Activated gamma-delta T cell (primary cell): ENCODE data around the gene ATP1B3.
"Not testable (repeated sequence)": the region's sequence is repeated elsewhere in the genome, so short reads cannot be mapped to it uniquely, and the experiment has no call there.

ENCODE experiments used
- DNase-seq: peaks from one replicate; lab custom pipeline; 2025; lab: John Stamatoyannopoulos, UW

Gene ATP1B3

DNA sequence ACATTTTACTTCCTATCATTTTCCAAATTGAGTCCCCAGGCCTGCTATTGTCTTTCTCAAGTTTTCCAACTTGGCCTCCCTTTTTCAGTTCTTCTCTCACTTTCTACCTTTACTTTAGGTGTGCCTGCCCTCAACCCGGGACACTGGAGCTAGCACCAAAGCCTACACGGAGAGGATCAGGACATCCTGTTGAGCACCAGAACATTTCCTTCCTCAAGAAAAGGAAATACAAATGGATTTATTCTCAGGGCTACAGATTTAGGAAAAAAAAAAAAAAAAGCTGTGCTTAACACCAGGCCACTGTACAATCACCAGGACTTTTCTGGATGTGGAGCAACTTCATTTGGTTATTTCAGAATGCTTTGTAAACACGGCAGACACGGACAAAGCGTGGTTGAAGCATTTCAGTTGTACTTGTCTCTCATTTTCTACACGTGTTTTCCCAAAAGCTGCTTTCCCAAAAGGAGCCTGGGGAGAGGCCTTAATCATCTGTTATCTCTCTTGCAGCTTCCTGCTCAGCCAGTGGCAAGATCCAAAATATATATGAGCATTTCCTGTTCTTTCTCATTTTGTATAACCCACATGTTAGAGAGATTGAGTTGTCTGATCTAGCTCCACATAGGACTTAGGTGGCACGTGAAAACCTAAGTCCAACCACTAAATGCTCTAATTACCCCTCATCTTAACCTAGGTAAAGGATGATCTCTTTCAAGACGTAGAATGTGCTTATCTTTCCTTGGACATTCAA lies 15.5 kb upstream of the ATP1B3 start:
- DNase-seq, result no peak

DNA sequence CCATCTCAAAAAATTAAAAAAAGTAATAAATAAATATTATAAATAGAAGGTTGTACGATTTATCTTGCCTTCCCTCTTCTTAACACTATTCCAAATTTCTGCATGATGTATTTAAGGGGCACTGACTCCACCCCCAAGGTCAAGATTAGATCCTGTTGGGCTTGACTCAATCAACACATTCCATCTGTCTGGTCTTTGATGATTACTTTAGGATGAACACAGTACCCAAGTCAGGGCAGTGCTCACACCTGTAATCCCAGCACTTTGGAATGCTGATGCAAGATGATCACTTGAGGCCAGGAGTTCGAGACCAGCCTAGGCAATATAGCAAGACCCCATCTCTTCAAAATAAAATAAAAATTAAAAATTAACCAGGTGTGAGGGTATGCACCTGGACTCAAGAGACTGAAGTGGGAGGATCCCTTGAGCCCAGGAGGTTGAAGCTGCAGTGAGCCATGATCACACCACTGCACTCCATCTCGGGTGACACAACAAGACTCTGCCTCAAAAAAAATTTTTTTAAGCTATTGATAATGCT lies 14.1 kb upstream of the ATP1B3 start:
- DNase-seq, result no peak

DNA sequence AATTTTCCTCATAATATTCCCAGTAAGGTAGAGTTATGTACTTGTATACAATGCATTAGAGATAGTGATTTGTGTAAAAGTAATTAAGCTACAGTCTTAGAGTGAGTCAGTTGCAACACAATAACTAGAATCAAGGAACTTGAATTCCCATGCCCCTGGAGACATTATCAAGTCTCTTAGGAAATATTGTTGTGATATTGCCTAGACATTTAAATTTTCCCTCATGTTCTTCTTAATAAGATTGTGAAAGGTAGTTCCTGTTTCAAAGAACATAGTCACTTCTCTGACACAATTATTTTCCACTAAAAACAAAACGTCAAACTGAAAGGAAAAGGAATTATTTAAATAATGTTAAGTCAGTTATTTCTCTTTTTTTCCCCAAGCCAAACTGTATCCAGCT lies 13.0 kb upstream of the ATP1B3 start:
- DNase-seq, result no peak

DNA sequence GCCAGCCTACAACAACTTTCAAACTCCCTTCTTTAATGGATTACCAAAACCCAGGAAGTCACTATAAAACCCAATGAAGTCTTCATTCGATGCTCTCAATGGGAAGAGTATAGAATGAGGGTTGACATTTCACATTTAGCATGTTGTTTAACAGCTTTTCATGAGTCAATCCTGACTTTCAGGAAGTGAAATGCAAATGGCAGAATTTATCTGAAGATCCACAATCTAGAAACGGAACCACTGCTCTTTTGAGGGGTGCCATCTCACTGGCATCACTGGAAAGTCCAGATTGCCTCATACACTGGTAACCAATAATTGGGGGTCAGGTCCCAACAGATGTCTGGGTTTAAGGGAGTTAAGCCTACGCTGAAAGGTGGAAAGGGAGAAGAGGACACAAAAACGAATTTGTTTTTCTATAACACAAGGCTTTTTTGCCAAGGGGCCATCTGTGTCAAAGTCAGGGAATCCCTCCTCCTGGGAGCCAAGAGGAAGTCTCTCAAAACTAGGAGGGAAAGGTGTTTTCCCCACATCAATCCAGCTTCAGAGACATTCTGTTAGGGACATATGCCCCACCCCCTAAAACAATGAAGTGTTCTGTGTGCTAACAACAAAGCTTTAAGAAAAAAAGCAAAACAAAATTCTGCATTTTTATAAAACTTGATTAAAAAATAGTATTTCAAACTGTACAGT lies 12.0 kb upstream of the ATP1B3 start:
- no peak for DNase-seq

DNA sequence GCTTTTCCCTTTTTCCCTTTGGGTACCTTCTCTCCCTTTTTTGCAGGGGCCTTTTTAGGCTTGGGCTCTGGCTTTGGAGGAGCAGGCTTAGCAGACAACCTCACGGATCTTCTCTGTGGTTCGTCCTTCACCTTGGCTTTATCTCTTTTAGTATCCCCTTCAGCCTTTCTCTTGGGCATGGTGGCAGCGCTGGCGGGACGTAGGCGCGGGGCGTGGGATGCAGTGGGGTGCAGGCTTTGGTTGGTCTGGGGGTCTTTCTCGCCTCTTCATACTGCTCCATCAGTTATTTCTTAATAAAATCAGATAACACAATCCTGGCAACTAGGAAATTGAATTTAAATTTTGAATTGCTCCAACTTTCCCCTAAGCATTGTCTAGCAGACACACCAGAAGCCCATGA lies 11.3 kb upstream of the ATP1B3 start:
- no peak for DNase-seq

DNA sequence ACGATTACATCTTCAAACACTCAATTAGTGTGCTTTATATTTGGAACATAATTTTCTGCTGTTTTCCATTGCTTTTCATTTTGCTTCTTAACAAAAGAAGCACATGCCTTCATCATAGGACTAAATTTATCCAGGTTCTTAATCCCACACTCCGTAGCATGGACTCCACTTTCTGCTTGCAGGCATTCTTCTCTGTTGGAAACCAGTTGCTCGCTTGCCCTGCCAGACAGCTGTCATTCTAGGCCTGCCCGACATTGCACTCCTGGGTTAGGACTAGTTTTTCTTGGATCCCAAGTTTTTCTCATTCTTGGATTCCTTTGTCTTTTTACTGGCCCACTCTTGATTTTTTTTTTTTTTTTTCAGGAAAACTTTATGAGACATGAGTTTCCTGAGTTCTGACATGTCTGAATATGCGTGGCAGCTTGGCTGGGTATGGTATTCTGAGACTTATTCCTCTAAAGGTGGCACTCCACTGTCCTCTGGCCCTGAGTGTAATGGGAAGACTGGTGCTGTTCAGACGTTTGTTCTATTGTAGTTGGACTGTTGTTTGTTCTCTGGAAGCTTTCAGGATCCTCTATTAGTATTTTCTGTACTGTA lies 6.3 kb upstream of the ATP1B3 start:
- DNase-seq, result no peak

DNA sequence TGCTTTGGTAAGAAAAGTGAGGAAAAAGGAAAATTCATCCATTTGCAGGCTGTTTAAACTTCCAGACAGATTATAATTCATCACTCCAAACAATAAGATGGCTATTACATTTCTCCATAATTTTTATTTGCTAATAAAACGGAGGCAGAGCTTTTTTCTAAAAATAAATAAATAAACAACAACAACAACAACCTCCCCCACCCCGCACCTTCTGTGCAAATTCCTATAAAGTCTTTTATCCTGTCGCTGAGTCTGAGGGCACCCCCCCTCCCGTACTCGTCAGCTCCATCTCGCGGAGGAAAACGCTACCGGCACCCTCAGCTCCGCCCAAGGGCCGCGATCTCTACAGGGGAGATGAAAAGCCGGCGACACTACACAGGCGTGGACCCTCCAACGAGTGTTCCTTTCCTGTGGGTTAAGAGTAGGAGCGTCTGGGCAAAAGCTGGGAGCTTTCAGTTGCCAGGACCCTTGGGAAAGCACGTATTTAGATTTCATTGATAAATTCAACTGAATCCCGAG lies 1.0 kb upstream of the ATP1B3 start:
- DNase-seq, result peak; percentile 33

DNA sequence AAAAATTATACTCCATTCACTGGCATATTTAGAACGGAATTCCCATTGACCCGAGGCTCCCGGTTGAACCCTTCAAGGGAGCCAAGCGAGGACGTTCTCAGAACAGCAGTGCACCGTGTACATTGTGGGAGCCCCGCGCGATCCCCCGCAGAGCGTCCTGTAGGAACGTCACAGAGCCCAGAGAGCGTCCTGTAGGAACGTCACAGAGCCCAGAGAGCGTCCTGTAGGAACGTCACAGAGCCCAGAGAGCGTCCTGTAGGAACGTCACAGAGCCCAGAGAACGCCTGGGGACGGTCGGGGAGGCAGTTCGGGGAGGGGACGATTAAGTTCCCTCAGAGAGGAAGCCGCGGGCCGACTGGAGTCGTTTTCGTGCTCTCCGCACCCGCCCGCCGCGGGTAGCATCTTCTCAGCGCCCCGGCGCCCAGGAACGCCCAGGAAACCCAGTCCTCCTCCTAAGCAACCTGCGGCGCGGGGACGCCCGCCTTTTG lies 506 bp upstream of the ATP1B3 start:
- DNase-seq, result peak; percentile 73

DNA sequence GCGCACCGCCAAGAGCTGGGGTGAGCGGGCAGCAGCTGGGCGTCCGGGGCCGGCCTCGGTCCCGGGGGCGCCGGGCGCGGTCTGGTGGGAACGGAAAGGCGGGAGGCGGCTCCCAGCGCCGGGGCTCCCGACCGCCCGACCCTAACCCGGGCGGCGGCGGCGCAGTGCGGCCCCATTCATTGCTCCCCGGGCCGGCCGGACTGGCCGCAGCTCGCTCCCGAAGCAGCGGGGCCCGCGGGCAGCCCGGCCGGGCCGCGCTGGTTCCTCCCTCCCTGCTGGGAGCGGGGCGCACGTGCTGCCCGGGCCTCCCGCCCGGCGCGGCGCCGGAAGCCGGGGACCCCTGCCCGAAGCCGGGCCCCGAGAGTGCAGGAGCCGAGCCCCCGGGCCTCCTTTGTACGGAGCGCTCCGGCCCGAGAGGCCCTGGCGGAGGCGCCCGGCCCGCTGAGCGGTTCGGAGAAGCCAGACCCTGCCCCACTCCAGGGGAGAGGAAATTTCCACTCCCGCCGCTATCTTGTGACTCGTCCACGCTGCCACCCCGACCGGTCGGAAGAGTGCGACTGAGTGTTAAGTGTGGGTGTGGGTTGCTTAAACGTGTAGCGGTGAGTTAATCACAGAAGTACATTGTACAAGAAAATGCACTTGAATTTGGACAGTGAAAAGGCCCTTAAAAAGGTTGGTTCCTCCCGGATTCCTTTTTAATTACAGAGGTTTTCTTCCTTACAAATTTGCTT lies 613 bp downstream of the ATP1B3 start:
- peak; percentile 39 for DNase-seq

DNA sequence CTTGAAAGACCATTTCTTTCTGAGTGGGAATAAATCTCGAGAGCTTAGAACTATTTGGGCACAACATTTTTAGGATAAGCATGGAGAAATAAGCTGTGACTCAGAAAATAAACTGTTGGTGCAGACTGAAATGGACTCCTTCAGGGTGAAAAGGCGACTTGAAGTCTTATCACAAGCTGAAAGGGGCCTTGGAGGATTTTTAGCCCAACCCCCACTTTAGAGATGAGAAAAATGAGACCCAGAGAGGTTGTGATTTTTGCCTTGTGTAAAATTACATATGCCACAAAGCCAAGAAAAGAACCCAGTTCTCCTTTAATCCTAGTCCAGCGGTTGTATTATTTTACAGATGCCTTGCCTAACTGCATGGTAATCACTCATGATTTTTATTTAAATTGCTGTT lies 1.5 kb downstream of the ATP1B3 start:
- no peak for DNase-seq

DNA sequence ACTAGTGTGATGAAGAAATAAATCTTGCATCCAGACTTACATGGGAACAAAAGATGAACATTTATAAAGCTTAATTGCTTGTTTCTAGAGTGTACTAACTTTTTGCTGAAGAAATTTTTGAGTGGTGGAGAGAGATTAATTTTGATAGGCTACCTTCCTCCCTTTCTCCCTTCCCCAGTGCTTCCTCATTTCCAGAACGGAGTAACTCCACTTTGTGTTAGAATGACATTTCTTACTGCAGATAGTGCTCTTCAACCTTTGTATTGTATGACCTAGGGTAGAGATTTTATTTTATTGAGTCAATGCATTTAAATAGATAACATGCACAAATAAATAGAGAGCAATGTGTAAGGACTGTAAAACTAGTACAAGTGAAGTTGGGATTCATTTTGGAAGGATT lies 1.9 kb downstream of the ATP1B3 start:
- DNase-seq, result no peak

DNA sequence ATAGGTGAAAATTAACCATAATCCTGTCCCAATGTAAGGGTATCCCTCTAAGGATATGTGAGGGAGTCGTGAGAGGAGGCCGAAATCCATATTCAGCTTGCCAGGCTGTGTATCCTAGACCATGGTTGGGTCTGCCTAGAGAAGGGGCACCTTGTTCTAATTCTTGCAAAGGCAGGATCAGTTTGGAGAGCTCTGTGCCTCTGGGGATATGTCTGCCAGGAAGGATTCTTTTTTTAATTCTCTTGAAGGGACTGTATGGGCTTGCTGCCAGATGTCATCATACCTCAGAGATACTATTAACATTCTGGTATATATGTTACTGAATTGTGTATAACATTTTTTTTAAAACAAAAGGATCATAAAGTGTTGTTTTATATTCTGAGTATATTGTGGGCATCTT lies 2.4 kb downstream of the ATP1B3 start:
- no peak for DNase-seq

DNA sequence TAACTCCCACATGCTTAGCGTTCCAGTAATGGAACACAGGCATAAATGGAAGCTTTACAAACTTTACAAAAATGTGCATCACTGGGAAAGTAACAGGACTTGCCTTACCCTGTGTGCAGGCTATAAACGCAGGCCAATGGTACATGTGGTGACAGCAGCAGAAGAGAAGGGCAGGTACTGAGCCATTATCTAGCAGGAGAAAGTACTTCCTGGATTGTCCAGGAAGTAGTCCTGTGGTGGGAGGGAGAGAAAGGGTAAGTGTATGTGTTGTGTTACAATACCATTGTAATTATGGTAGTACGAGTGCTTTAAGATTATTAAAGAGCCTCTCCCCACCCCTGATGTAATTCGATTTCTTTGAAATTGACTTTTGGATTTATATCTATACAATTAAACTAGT lies 5.3 kb downstream of the ATP1B3 start:
- DNase-seq, result no peak

DNA sequence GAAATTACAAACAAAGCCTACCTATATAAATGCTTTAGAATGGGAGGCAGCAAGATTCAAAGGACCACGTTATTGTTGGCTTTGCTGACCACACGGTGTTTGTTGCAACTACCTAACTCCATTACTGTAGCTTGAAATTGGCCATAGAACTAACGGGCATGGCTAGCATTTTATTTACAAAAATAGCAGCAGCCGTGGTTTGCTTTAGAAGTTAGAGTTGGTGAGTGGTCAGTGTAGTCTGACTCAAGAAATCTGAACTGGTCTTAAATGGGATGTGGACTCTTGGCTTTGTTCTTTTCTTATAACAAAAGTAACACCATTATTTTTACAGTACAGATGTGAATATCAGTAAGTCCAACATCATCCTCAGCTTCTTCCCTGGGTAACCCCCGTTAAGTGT lies 10.6 kb downstream of the ATP1B3 start:
- DNase-seq, result no peak

DNA sequence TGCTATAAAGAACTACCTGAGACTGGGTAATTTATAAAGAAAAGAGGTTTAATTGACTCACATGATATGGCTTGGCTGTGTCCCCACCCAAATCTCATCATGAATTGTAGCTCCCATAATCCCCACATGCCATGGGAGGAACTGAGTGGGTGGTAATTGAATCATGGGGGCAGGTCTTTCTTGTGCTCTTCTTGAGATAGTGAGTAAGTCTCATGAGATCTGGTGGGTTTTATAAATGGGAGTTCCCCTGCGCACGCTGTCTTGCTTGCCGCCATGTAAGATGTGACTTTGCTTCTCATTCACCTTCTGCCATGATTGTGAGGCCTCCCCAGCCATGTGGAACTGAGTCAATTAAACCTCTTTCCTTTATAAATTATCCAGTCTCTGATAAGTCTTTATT lies 12.1 kb downstream of the ATP1B3 start:
- DNase-seq, result not testable (repeated sequence)

DNA sequence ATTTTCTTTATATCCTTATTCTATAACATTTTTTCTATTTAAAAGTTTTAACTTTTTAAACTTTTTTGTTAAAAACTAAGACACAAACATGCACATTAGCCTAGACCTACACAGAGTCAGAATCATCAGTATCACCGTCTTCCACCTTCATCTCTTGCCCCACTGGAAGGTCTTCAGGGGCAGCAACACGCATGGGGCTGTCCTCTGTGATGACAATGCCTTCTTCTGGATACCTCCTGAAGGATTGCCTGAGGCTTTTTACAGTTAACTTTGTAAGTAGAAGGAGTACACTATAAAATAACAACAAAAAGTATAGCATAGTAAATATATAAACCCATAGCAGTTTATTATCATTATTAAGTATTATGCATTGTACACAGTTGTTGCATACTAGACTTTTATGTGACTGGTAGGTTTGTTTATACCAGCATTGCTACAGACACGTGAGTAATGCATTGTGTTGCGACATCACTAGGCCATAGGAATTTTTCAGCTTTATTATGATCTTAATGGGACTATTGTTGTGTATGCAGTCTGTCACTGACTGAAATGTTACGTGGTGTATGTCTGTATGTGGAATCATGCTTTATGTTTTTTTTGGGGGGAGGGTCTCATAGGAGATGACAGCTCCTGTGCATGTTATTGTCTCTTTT lies 18.2 kb downstream of the ATP1B3 start:
- no peak for DNase-seq

DNA sequence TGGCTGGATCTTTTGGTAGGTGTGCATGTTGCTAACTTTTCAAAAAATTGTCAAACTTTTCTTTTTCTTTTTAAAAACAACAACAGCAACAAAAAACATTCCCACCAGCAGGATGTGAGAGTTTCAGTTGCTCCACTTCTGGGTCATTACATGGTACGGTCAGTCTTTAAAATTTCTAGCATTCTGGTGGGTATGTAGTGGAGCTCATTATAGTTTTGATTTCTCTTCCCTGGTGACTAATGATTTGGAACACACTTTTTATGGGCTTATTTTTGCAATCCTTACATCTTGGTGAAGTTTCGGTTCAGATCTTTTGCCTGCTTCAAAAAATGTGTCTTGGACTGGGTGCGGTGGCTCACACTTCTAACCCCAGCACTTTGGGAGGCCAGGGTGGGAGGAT lies 19.3 kb downstream of the ATP1B3 start:
- DNase-seq, result no peak

DNA sequence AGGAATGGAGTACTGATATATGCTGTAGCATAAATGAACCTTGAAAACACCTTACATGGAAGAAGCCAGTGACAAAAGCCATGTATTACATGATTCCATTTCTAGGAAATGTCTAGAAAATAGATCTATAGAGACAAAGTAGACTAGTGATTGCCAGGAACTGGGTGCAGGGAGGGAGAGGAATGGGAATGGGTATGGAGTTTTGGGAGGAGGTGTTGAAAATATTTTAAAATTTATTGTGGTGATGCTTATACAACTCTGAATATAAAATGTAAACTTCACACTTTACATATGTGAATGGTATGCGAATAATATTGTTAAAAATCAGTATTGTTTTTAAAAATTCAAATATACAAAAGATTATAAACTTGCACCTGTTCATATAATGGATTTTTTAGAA lies 22.5 kb downstream of the ATP1B3 start:
- DNase-seq, result no peak

DNA sequence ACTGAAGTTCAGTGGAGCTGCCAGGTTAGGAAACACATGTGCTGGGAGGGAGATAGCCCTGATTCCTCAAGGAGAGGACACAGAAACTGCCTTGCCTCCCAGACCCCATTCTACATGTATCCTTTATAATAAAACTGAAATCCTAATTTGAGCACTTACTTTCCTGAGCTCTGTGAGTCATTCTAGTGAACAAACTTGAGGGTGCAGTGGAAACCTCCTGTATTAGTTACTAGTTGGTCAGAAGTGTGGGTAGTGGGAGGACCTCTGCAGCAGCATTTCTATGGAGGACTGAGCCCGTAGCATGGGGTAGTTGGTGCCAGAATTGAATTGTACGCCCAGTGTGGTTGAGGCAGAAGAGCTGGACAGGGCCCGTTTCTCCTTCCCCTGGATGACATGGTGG lies 23.9 kb downstream of the ATP1B3 start:
- DNase-seq, result no peak

DNA sequence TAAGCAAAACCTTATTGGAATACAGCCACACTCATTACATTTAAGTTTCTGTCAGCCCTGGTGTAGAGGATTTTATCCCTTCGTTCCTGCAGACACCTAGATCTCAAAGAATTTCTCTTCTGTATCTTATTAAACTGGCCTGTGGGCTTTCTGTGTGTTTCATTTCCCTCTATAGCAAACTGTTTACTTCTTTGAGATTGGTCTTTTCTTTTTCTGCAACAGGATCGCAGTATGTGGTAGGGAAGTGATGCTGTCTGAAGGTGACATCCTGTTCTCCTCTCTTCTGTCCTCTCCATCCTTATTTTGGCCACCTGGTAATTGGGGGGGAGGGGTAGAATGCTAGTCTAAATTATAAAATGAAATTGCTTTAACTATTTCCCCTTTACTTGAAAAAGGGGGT lies 25.5 kb downstream of the ATP1B3 start:
- DNase-seq, result no peak

DNA sequence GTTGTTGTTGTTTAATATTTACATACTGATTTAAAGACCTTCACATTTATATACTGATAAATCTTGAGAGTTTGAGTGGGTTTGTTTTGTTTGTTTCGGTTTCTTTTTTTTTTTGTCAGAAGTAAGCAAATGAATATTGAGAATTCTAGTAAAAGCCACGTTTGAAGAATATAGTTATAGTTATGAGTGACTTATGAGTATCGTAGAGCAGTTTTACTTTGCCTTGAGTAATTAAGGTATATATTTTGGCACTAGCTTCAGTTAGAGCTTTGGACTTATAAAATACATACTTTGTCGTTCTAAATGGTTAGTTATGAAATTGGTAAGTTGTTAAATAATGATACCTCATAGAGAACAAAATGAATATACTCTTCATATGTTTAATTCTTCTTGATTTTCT lies 27.8 kb downstream of the ATP1B3 start:
- DNase-seq, result no peak

DNA sequence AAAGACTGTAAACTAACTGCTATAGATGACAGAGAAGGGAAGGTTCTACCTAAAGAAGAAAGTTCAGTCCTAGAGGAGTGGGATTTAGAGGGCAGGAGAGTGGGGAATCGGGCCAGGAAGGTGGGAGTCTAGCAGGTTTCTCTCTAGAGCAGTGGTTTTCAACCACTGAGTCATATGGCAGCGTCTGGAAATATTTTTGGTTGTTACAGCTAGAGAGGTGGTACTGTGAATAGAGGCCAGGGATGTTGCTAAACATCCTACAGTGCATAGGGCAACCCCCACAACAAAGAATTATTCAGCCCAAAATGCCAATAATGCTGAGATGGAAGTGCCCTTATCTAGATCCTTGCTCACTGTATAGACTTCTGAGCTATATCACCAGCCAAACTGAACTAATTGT lies 28.7 kb downstream of the ATP1B3 start:
- no peak for DNase-seq
